Stimulated activated memory B cell treated with anti-CD40 and anti-IgM and Interleukin-4, amounts not matched to agents 10 μg/mL and 1 μg/mL and 100 μg/mL, for 72 hours (primary cell): ENCODE data around the gene CYP4F12.

ENCODE experiments used
- ATAC-seq: fragments of 150-1000 bp; cut with Tn5 transposase; 2 replicates; pipeline ENCODE4 v1.10.0; 2021
- H3K27ac Mint-ChIP-seq: one replicate; pipeline ENCODE4 v1.8.0; 2022; ENCODE audit warnings: mild to moderate bottlenecking, mixed read lengths
- H3K27me3 Mint-ChIP-seq: one replicate; pipeline ENCODE4 v1.8.0; 2022; ENCODE audit warnings: mixed read lengths
- H3K36me3 Mint-ChIP-seq: one replicate; pipeline ENCODE4 v1.8.0; 2022; ENCODE audit warnings: mixed read lengths
- H3K4me1 Mint-ChIP-seq: one replicate; pipeline ENCODE4 v1.8.0; 2022; ENCODE audit warnings: mixed read lengths
- H3K4me3 Mint-ChIP-seq: one replicate; pipeline ENCODE4 v1.8.0; 2022; ENCODE audit warnings: mild to moderate bottlenecking, moderate library complexity, mixed read lengths
- H3K9me3 Mint-ChIP-seq: one replicate; pipeline ENCODE4 v1.8.0; 2022; ENCODE audit warnings: mixed read lengths

The CYP4F12 gene

DNA sequence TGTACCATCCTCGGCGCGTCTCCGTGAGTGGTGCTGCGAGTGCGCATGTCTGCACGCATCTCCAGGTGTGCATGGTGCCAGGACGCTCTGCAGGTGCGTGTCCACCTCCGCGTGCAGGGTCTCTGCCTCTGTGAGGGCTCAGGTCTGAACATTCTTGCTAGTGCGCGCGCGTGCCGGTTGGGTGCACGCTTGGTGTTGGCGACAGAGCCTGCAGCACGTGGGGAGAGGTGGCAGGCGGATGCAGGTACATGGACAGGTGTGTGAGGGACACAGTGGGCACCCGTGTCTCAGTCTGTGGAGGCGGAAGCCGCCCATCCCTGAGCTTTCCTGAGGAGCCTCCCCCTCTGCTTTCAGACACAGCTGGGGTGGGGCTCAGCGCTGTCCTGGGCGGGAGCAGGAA lies 50.1 kb downstream of the CYP4F12 start:
- H3K4me1 Mint-ChIP-seq, result no peaks in the 10 kb centered on the region
- H3K27me3 Mint-ChIP-seq, result peaks cover 61% of the 10 kb centered on the region
- no peak overlapping the region for H3K4me3 Mint-ChIP-seq
- H3K9me3 Mint-ChIP-seq, result peaks cover 7% of the 10 kb centered on the region
- no peak for ATAC-seq
- H3K27ac Mint-ChIP-seq, result no peak overlapping the region
- no peaks in the 10 kb centered on the region for H3K36me3 Mint-ChIP-seq

DNA sequence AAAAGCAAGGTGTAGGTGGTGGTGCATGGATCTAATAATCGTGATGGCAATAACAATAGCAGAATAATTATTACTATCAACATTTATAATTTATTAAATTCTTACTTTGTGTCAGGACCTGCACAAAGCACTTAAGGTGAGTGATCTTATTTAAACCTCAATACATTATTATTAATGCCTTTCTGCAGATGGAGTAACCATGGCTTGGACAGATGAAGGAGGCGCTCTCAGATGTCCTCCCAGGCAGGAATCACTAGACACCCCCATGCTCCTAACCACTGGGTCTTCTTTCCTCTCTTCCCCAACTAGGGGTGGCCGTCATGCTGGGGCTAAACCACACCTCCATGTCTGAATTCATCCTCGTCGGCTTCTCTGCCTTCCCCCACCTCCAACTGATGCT lies 54.8 kb downstream of the CYP4F12 start, which contains the start of gene OR10H2:
TSS of gene OR10H2 (plus strand) at position 301 of the 400 bp plus-strand sequence. CDS start at position 321, 20 bp downstream.
- no peaks in the 10 kb centered on the region for H3K4me1 Mint-ChIP-seq
- H3K27ac Mint-ChIP-seq, result no peak within 1 kb of the TSS
- ATAC-seq, result no peak
- H3K27me3 Mint-ChIP-seq, result peaks cover 54% of the 10 kb centered on the region
- no peak within 1 kb of the TSS for H3K4me3 Mint-ChIP-seq
- H3K36me3 Mint-ChIP-seq, result no peaks in the 10 kb centered on the region
- peaks cover 2% of the 10 kb centered on the region for H3K9me3 Mint-ChIP-seq

DNA sequence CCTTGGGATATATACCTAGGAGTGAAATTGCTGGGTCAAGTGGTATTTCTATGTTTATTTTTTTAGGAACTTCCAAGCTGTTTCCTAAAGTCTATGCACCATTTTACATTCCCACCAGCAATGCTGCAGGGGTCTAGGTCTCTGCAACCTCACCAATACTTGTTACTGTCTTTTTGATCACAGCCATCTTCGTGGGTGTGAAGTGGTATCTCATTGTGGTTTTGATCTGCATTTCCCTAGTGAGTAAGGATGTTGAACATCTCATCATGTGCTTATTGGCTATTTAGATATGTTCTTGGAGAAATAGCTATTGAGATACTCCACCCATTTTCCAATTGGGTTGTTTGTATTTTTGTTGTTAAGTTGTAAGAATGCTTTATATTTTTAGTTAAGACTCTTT lies 57.7 kb downstream of the CYP4F12 start:
- Mint-ChIP-seq H3K36me3 (no peaks in the 10 kb centered on the region), H3K9me3 (no peaks in the 10 kb centered on the region), H3K27me3 (peaks cover 49% of the 10 kb centered on the region), H3K27ac (no peak overlapping the region), H3K4me1 (no peaks in the 10 kb centered on the region), H3K4me3 (no peak overlapping the region)
- no peak for ATAC-seq

DNA sequence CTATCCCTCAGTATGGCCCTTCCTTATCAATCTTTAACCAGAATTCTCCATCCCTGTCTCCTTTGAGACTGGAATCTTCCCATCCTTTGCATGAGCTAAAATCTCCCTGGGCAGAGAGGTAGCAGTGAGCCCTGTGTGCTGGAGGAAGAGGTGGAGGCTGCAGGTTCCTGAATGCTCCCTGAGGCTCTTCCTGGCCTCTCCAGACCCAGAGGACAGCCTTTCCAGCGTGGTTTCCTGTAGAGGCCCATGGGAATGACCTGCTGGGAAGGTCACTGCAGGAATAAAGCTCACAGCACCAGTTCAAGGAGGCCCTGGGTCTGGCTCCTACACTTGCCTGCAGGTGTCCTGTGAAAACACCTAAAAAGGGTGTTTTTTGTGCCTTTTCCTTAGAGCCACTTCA lies 59.5 kb downstream of the CYP4F12 start:
- no peak for ATAC-seq
- Mint-ChIP-seq H3K27me3 (peaks cover 37% of the 10 kb centered on the region), H3K4me3 (no peak overlapping the region), H3K36me3 (no peaks in the 10 kb centered on the region), H3K4me1 (no peaks in the 10 kb centered on the region), H3K9me3 (no peaks in the 10 kb centered on the region), H3K27ac (no peak overlapping the region)

DNA sequence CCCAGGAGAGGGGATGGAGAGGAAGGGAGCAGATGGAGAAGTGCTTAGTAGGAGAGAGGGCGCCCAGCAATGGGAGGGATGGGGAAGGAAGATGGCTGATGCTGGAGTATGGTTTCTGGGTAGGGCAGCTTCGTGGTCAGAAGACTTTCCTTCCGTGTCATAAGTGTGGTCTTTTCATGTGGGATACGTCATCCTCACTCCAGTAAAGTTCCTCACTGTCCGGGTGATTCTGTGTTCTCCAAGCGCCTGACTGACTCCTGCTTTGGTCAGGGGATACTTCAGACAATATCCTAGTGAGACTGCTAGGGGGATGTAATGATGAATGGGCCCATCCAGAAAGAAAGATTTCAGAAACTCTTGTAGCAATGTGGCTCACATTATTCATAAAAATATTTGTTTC lies 61.0 kb downstream of the CYP4F12 start:
- Mint-ChIP-seq H3K9me3 (no peaks in the 10 kb centered on the region), H3K27me3 (peaks cover 23% of the 10 kb centered on the region)

DNA sequence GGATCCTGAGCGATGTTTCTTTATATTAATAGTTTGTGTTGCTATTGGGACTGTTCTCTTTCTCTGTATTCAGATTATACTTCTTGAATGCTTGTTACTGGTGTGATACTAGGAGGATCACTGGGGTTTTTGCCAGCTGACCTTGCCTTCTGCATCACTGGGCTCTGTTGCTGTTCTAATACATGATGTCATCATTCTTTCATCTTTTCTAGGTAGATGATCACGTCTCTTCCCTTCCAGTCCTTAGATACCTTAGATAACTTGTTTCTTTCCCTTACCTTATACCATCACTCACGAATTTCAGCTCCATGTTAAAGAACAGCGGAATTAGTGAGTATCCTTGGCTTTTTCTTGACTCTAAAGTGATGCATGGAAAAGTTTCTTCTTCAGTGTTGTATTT lies 64.8 kb downstream of the CYP4F12 start, which contains the start of gene OR10H3:
TSS of gene OR10H3 (plus strand) at position 264 of the 400 bp plus-strand sequence. CDS start 3,408 bp downstream, outside the sequence.
- no peak within 1 kb of the TSS for H3K27ac Mint-ChIP-seq
- peaks cover 9% of the 10 kb centered on the region for H3K9me3 Mint-ChIP-seq
- H3K36me3 Mint-ChIP-seq, result peaks cover 6% of the 10 kb centered on the region
- no peaks in the 10 kb centered on the region for H3K4me1 Mint-ChIP-seq
- no peak for ATAC-seq
- H3K27me3 Mint-ChIP-seq, result peaks cover 31% of the 10 kb centered on the region
- H3K4me3 Mint-ChIP-seq, result no peak within 1 kb of the TSS

More for the DNA sequence above, 61.0 kb downstream of the CYP4F12 start:
- no peak for ATAC-seq
- Mint-ChIP-seq H3K27ac (no peak overlapping the region), H3K36me3 (no peaks in the 10 kb centered on the region), H3K4me1 (no peaks in the 10 kb centered on the region), H3K4me3 (no peak overlapping the region)

DNA sequence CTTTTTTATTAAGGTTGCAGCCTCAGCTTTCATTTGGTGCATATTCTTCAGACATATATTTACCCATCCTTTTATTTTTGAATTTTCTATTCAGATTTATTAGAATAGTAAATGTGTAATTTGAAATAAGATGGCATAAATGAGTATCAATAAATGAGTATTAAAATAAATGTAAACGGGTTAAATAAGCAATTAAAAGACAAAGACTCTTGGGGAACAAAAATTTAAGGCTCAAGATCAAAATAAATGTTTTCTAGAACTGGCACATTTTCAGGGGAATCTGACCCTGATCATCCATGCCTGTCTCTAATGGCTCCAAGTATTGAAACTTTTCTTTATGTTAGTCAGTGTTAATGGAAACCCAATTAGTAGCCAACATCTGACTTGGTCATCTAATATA lies 67.9 kb downstream of the CYP4F12 start:
- Mint-ChIP-seq H3K9me3 (peaks cover 12% of the 10 kb centered on the region), H3K27me3 (peaks cover 36% of the 10 kb centered on the region), H3K27ac (no peak overlapping the region), H3K36me3 (peaks cover 6% of the 10 kb centered on the region), H3K4me3 (no peak overlapping the region), H3K4me1 (no peaks in the 10 kb centered on the region)
- ATAC-seq, result no peak
